BE2C (cell line): Measurements from ENCODE around the gene NEGR1.

Experiments
- DNase-seq: peaks from one replicate; pipeline ENCODE4 v3.0.0-alpha.2; 2020
- H3K27me3 ChIP-seq: fragments of 250-450 bp; sonication (Bioruptor Pico); 2 replicates; pipeline ENCODE4 v1.5.1; 2020; ENCODE audit warnings: mild to moderate bottlenecking
- H3K36me3 ChIP-seq: fragments of 250-450 bp; sonication (Bioruptor Pico); 2 replicates; pipeline ENCODE4 v1.5.1; 2020; ENCODE audit warnings: mild to moderate bottlenecking
- H3K4me1 ChIP-seq: fragments of 250-450 bp; sonication (Bioruptor Pico); 2 replicates; pipeline ENCODE4 v1.5.1; 2020
- H3K4me3 ChIP-seq: 2 replicates; pipeline ENCODE4 v1.5.1; 2011; ENCODE audit warnings: low read depth, low read length
- H3K9me3 ChIP-seq: fragments of 250-450 bp; sonication (Bioruptor Pico); 2 replicates; pipeline ENCODE4 v1.5.1; 2020
- TF ChIP-seq, protein P1 (sequence below): IDR thresholded peaks from 2 replicates; pipeline ENCODE4 v1.5.1; 2012; ENCODE audit warnings: mild to moderate bottlenecking, low read depth, low read length

NEGR1 gene

DNA sequence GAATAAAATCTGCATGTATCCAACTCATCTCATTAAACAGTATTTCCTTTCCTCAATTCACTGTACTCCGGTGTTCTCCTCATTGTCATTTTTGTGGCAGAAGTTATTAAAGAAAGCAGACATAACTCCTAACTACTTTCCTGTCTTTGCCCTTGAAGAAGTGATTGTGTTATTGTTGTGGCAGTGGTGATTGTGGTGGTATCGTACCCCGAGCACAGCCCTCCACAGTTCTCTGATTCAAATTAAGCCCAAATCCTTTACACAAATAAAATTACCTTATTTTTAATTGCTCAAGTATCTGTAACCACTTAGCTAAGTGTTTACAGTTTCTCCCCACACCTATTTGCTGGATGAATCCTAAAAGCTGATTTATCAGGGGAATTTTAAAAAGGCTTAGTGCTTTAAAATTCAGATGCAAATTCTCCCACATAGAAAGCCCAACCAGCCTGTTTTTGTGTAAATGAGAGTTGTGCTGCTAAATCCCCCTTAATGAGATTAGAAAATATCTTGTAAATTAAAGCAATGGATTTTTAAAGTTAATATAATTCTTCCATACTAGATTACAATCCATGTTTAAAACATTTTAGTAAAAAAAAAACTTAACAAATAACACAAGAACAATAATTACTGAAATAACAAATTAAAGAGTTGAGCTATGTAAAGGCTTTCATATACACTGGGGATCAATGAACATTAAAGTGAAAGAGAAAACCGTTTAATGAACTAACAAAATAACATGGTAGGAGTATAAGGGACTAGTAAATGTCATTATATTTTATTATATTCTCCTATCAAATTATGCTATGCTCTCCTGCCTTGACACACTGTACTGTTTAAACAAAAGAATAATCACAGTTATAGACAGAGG is 259.0 kb downstream of the NEGR1 start:
- DNase-seq: no peak
- no peaks in the 10 kb centered on the region for H3K27me3 ChIP-seq
- H3K9me3 ChIP-seq: no peaks in the 10 kb centered on the region
- no peak overlapping the region for H3K4me3 ChIP-seq
- H3K36me3 ChIP-seq: no peaks in the 10 kb centered on the region
- TF ChIP-seq, protein P1, sequence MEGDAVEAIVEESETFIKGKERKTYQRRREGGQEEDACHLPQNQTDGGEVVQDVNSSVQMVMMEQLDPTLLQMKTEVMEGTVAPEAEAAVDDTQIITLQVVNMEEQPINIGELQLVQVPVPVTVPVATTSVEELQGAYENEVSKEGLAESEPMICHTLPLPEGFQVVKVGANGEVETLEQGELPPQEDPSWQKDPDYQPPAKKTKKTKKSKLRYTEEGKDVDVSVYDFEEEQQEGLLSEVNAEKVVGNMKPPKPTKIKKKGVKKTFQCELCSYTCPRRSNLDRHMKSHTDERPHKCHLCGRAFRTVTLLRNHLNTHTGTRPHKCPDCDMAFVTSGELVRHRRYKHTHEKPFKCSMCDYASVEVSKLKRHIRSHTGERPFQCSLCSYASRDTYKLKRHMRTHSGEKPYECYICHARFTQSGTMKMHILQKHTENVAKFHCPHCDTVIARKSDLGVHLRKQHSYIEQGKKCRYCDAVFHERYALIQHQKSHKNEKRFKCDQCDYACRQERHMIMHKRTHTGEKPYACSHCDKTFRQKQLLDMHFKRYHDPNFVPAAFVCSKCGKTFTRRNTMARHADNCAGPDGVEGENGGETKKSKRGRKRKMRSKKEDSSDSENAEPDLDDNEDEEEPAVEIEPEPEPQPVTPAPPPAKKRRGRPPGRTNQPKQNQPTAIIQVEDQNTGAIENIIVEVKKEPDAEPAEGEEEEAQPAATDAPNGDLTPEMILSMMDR: no peak
- H3K4me1 ChIP-seq: no peaks in the 10 kb centered on the region

DNA sequence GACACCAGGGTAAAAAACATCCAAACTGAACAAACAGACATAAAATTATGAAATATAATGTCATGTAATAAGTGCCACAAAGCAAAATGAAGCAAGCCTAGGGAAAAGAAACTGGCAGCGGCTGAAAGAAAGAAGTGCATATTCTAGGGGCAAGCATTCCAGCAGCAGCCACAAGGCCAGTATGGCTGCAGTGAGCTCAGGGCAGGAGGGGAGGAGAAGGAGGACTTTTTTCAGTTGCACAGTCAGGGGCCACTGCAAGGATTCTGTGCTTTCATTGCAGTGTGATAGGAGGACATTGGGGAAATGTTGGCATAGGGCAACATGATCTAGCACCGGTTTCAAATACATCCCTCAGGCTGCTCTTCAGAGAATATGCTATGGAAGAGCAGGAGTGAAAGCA is 263.8 kb downstream of the NEGR1 start:
- H3K4me3 ChIP-seq: no peak overlapping the region
- no peaks in the 10 kb centered on the region for H3K27me3 ChIP-seq
- no peak for DNase-seq
- TF ChIP-seq, protein P1: no peak
- no peaks in the 10 kb centered on the region for H3K4me1 ChIP-seq
- no peaks in the 10 kb centered on the region for H3K9me3 ChIP-seq
- no peaks in the 10 kb centered on the region for H3K36me3 ChIP-seq

DNA sequence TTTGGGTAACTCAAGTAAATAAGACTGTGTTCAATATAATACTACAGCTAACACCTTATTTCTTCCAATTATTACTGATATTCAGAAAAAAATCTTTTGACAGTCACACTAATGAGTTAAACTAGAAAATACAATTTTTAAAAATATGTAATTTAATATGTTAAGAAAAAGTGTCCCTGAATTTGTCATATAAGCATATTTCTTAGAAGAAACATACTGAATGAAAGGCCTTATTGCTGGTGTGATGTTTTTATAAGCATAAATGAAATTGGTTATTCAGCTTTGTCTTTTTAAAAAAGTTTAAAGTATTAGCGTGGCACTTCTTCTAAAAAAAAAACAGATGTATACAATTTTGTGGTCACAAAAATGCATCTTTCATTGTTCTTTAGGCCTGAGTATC is 267.3 kb downstream of the NEGR1 start:
- TF ChIP-seq, protein P1: no peak

DNA sequence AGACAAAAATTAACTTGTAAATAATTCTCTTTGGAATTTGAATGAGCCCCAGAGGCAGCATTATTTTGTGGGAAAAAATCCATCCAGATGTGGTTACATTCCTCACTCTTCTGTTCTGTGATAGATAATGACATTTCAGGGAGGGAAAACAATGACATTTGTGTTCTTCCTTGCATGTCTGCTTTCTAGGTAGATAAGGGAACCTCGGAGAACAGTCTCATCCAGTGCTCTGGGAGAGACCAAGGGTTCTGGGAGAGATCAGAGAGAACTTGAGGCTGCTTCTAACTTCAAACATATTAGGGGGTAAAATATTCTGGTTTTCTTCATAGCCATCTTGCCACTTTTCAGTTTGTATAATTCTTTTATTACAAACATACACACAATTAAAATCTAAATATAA is 269.2 kb downstream of the NEGR1 start:
- H3K4me1 ChIP-seq: no peaks in the 10 kb centered on the region
- H3K4me3 ChIP-seq: no peak overlapping the region
- no peak for DNase-seq
- TF ChIP-seq, protein P1: no peak
- no peaks in the 10 kb centered on the region for H3K27me3 ChIP-seq
- H3K36me3 ChIP-seq: no peaks in the 10 kb centered on the region
- H3K9me3 ChIP-seq: no peaks in the 10 kb centered on the region

More for the DNA sequence above, 267.3 kb downstream of the NEGR1 start:
- Histone ChIP-seq H3K27me3 (no peaks in the 10 kb centered on the region), H3K4me3 (no peak overlapping the region), H3K9me3 (no peaks in the 10 kb centered on the region), H3K36me3 (no peaks in the 10 kb centered on the region), H3K4me1 (no peaks in the 10 kb centered on the region)
- no peak for DNase-seq

DNA sequence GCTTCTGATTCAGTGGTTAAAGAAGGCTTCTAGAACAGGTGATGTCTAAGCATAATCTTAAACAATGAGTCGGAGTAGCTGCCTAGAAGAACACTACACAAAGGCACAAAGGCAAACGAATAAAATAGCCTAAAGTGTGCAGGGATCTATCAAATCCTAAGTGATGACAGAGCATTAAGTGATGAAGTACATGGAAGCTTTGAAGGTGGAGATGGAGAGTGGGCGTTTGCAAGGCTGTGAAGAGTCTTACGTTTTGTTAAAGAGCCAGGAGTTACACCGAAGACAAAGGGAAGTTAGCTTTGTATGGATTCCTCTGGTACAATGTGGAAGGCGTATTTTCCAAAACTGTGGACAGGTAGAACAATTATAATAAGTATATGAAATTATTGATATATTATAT is 270.6 kb downstream of the NEGR1 start:
- H3K36me3 ChIP-seq: no peaks in the 10 kb centered on the region
- no peaks in the 10 kb centered on the region for H3K9me3 ChIP-seq
- no peak for DNase-seq
- TF ChIP-seq, protein P1: no peak
- no peak overlapping the region for H3K4me3 ChIP-seq
- no peaks in the 10 kb centered on the region for H3K4me1 ChIP-seq
- no peaks in the 10 kb centered on the region for H3K27me3 ChIP-seq

DNA sequence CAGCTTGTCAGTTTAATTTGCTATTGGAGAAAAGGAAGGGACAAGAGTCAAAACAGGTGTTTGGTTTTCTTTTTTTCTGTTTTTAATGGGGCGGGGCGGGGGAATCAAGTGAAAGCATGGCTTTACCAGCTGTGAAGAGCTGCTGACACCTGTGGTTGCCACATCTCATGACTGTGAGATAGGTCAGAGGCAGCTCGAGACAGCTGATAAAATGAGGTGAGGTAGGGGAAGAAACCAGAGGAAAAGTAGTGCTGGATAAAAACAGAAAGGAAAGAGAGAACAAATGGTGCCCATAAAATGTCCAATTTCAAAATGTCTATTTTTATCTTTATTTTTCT is 272.3 kb downstream of the NEGR1 start:
- TF ChIP-seq, protein P1: no peak
- H3K27me3 ChIP-seq: no peaks in the 10 kb centered on the region
- H3K4me3 ChIP-seq: no peak overlapping the region
- H3K36me3 ChIP-seq: no peaks in the 10 kb centered on the region
- H3K4me1 ChIP-seq: no peaks in the 10 kb centered on the region
- no peak for DNase-seq
- no peaks in the 10 kb centered on the region for H3K9me3 ChIP-seq
